EH (cell line): ENCODE results near the gene DRAXIN.

ENCODE experiments used
- DNase-seq: peaks from one replicate; pipeline ENCODE4 v3.0.0-alpha.2; 2015; ENCODE audit warnings: low read depth

DRAXIN gene

GRCh38 chr1:11691302-11691914, at the start of gene DRAXIN:
TSS of gene DRAXIN (plus strand) at chr1:11691710. CDS start at chr1:11706259, 14,549 bp downstream.
- DNase-seq = no peak

GRCh38 chr1:11641776-11642305, 49.7 kb upstream of the DRAXIN start:
- no peak for DNase-seq

- DNase-seq = peak; percentile 68
Measured at GRCh38 chr1:11642418-11643017, 49.0 kb upstream of the DRAXIN start.

- no peak for DNase-seq
Measured at GRCh38 chr1:11643782-11644181, 47.7 kb upstream of the DRAXIN start.

GRCh38 chr1:11645270-11645669, 46.2 kb upstream of the DRAXIN start:
- DNase-seq = no peak

GRCh38 chr1:11645670-11646265, 45.7 kb upstream of the DRAXIN start:
- peak; percentile 75 for DNase-seq

GRCh38 chr1:11646317-11646716, 45.2 kb upstream of the DRAXIN start:
- DNase-seq = no peak

- DNase-seq = no peak
Measured at GRCh38 chr1:11647333-11647732, 44.2 kb upstream of the DRAXIN start.

- no peak for DNase-seq
Measured at GRCh38 chr1:11648039-11648438, 43.5 kb upstream of the DRAXIN start.

GRCh38 chr1:11648732-11649158, 42.8 kb upstream of the DRAXIN start:
- DNase-seq = peak; percentile 16

GRCh38 chr1:11649237-11649623, 42.3 kb upstream of the DRAXIN start:
- no peak for DNase-seq

- DNase-seq = no peak
Measured at GRCh38 chr1:11649624-11650330, 41.7 kb upstream of the DRAXIN start.

- DNase-seq = peak; percentile 71
Measured at GRCh38 chr1:11650331-11650991, 41.0 kb upstream of the DRAXIN start.

GRCh38 chr1:11651017-11651416, 40.5 kb upstream of the DRAXIN start:
- DNase-seq = no peak

- no peak for DNase-seq
Measured at GRCh38 chr1:11652203-11652780, 39.2 kb upstream of the DRAXIN start.

GRCh38 chr1:11653101-11653860, 38.2 kb upstream of the DRAXIN start:
- DNase-seq = no peak

- no peak for DNase-seq
Measured at GRCh38 chr1:11653861-11654136, 37.7 kb upstream of the DRAXIN start.

GRCh38 chr1:11654137-11654938, 37.2 kb upstream of the DRAXIN start, which contains the start of the genes FBXO2 and FBXO44:
TSS of gene FBXO2 (minus strand) at chr1:11654429. CDS start at chr1:11654340, 89 bp downstream.
TSS of gene FBXO44 (plus strand) at chr1:11654877. CDS start at chr1:11655836, 959 bp downstream.
- peak; percentile 27 for DNase-seq

GRCh38 chr1:11654939-11655808, 36.3 kb upstream of the DRAXIN start:
- no peak for DNase-seq
